Measurements from ENCODE around the gene KRT12. TPM values are rescaled to one million over a fixed set of nuclear protein-coding genes. Genes with fewer than 3 reads are reported as not detected.
"Not testable (repeated sequence)": the region's sequence is repeated elsewhere in the genome, so short reads cannot be mapped to it uniquely, and the experiment has no call there.

The KRT12 gene
- total RNA-seq, 1 donor from 2014 or later = not detected

- DNase-seq (ENCODE audit: low spot score in 2 of 2) = no peak
- no peak for FAIRE-seq
These were observed 17.9 kb upstream of the KRT12 start, which contains the start of gene KRT20 for GRCh38 chr17:40884708-40885512. Gene KRT20, minus strand, starts transcription at chr17:40885242. Its CDS starts 57 bp downstream, at chr17:40885185.

GRCh38 chr17:40883626-40884334, 16.8 kb upstream of the KRT12 start:
- FAIRE-seq (no peak), DNase-seq (ENCODE audit: low spot score in 2 of 2) (no peak)

GRCh38 chr17:40883031-40883430, 16.0 kb upstream of the KRT12 start:
- no peak for DNase-seq (ENCODE audit: low spot score in 2 of 2)
- no peak for FAIRE-seq

GRCh38 chr17:40879026-40879425, 12.0 kb upstream of the KRT12 start:
- FAIRE-seq (no peak), DNase-seq (ENCODE audit: low spot score in 2 of 2) (no peak)

- no peak for FAIRE-seq
These were observed 11.0 kb upstream of the KRT12 start for GRCh38 chr17:40878044-40878443.

GRCh38 chr17:40873801-40874200, 6.8 kb upstream of the KRT12 start:
- DNase-seq (ENCODE audit: low spot score in 2 of 2) = no peak
- FAIRE-seq = no peak

More at GRCh38 chr17:40878044-40878443, 11.0 kb upstream of the KRT12 start:
- no peak for DNase-seq (ENCODE audit: low spot score in 2 of 2)

- DNase-seq (ENCODE audit: low spot score in 2 of 2) (no peak), FAIRE-seq (no peak)
These were observed 6.2 kb upstream of the KRT12 start for GRCh38 chr17:40873255-40873654.

GRCh38 chr17:40872416-40872815, 5.4 kb upstream of the KRT12 start:
- FAIRE-seq = no peak
- no peak for DNase-seq (ENCODE audit: low spot score in 2 of 2)

- no peak for FAIRE-seq
- no peak for DNase-seq (ENCODE audit: low spot score in 2 of 2)
These were observed 4.3 kb upstream of the KRT12 start for GRCh38 chr17:40871316-40871715.

GRCh38 chr17:40870136-40870535, 3.1 kb upstream of the KRT12 start:
- DNase-seq (ENCODE audit: low spot score in 2 of 2) (no peak), FAIRE-seq (no peak)

GRCh38 chr17:40864661-40865390, 2.2 kb downstream of the KRT12 start:
- no peak for FAIRE-seq
- no peak for DNase-seq (ENCODE audit: low spot score in 2 of 2)

GRCh38 chr17:40862985-40863733, 3.9 kb downstream of the KRT12 start:
- FAIRE-seq = no peak
- DNase-seq (ENCODE audit: low spot score in 2 of 2) = no peak

GRCh38 chr17:40859536-40859935, 7.5 kb downstream of the KRT12 start:
- no peak for FAIRE-seq
- no peak for DNase-seq (ENCODE audit: low spot score in 2 of 2)

- not testable (repeated sequence) for DNase-seq (ENCODE audit: low spot score in 2 of 2); FAIRE-seq
These were observed 8.4 kb downstream of the KRT12 start for GRCh38 chr17:40858667-40859066.

GRCh38 chr17:40857535-40857934, 9.5 kb downstream of the KRT12 start:
- DNase-seq (ENCODE audit: low spot score in 2 of 2) = no peak

GRCh38 chr17:40854175-40854814, 12.7 kb downstream of the KRT12 start:
- DNase-seq (ENCODE audit: low spot score in 2 of 2) (no peak), FAIRE-seq (no peak)

More at GRCh38 chr17:40857535-40857934, 9.5 kb downstream of the KRT12 start:
- no peak for FAIRE-seq

- DNase-seq (ENCODE audit: low spot score in 2 of 2) = no peak
- no peak for FAIRE-seq
These were observed 14.7 kb downstream of the KRT12 start for GRCh38 chr17:40852364-40852763.

- FAIRE-seq = no peak
- DNase-seq (ENCODE audit: low spot score in 2 of 2) = no peak
These were observed 16.6 kb downstream of the KRT12 start for GRCh38 chr17:40850293-40850972.

GRCh38 chr17:40849723-40850122, 17.3 kb downstream of the KRT12 start:
- FAIRE-seq (no peak), DNase-seq (ENCODE audit: low spot score in 2 of 2) (no peak)

All from frontal cortex (tissue), 4 donors.